Measurements from ENCODE around the gene PKN2. TPM values are rescaled to one million over a fixed set of nuclear protein-coding genes. Genes with fewer than 3 reads are reported as not detected.

Gene PKN2
- total and polyA plus RNA-seq, 3 donors from 2014 or later = 12.0 to 46.5 (median 43.9) TPM

- TF ChIP-seq POLR2A (IDR thresholded peaks at IDR 0.05) (no peak), CTCF (IDR thresholded peaks at IDR 0.05) (no peak)
Measured at GRCh38 chr1:88658419-88658818, 25.7 kb upstream of the PKN2 start.

GRCh38 chr1:88659552-88659951 is 24.5 kb upstream of the PKN2 start:
- Histone ChIP-seq H3K4me1 (no peaks in the 10 kb centered on the region), H3K9me3 (no peaks in the 10 kb centered on the region)
- TF ChIP-seq POLR2A (IDR thresholded peaks at IDR 0.05) = no peak
- TF ChIP-seq CTCF (IDR thresholded peaks at IDR 0.05) = no peak

More at GRCh38 chr1:88658419-88658818, 25.7 kb upstream of the PKN2 start:
- WGBS, 2 donors = 89 to 96% methylated on average over 3 of the region's 3 CpGs
- H3K9me3 ChIP-seq = no peaks in the 10 kb centered on the region
- no peaks in the 10 kb centered on the region for H3K36me3 ChIP-seq (ENCODE audit: low read depth, missing control alignments)
- H3K27me3 ChIP-seq = no peaks in the 10 kb centered on the region
- DNase-seq = no peak
- no peak overlapping the region for H3K27ac ChIP-seq
- no peak overlapping the region for H3K4me3 ChIP-seq
- intact Hi-C loops (cut with DNase I; ENCODE audit: low total_unique reads) = loop anchor here (10.0 kb wide), 1 partner anchor 216 kb away; no protein-coding TSS in a partner anchor
- H3K4me1 ChIP-seq = no peaks in the 10 kb centered on the region

GRCh38 chr1:88661188-88661587 is 22.9 kb upstream of the PKN2 start:
- TF ChIP-seq POLR2A (IDR thresholded peaks at IDR 0.05) = no peak
- TF ChIP-seq CTCF (IDR thresholded peaks at IDR 0.05) = no peak
- intact Hi-C loops (cut with DNase I; ENCODE audit: low total_unique reads) = no loop called here
- no peaks in the 10 kb centered on the region for H3K36me3 ChIP-seq (ENCODE audit: low read depth, missing control alignments)
- no peak for DNase-seq
- no peaks in the 10 kb centered on the region for H3K4me1 ChIP-seq
- no peaks in the 10 kb centered on the region for H3K27me3 ChIP-seq
- H3K4me3 ChIP-seq = no peak overlapping the region
- no peak overlapping the region for H3K27ac ChIP-seq
- WGBS, 2 donors = 76 to 77% methylated on average over 4 of the region's 4 CpGs
- no peaks in the 10 kb centered on the region for H3K9me3 ChIP-seq

More at GRCh38 chr1:88659552-88659951, 24.5 kb upstream of the PKN2 start:
- no peak for DNase-seq
- Histone ChIP-seq H3K36me3 (ENCODE audit: low read depth, missing control alignments) (no peaks in the 10 kb centered on the region), H3K27ac (no peak overlapping the region), H3K27me3 (no peaks in the 10 kb centered on the region), H3K4me3 (no peak overlapping the region)
- intact Hi-C loops (cut with DNase I; ENCODE audit: low total_unique reads) = loop anchor here (10.0 kb wide), 1 partner anchor 215 kb away; no protein-coding TSS in a partner anchor

- WGBS, 2 donors = 43 to 48% methylated on average over 2 of the region's 2 CpGs
- Histone ChIP-seq H3K27me3 (no peaks in the 10 kb centered on the region), H3K36me3 (ENCODE audit: low read depth, missing control alignments) (no peaks in the 10 kb centered on the region), H3K4me3 (no peak overlapping the region), H3K27ac (no peak overlapping the region), H3K9me3 (no peaks in the 10 kb centered on the region), H3K4me1 (no peaks in the 10 kb centered on the region)
- no peak for DNase-seq
- intact Hi-C loops (cut with DNase I; ENCODE audit: low total_unique reads) = no loop called here
- TF ChIP-seq CTCF (IDR thresholded peaks at IDR 0.05) (no peak), POLR2A (IDR thresholded peaks at IDR 0.05) (no peak)
Measured at GRCh38 chr1:88661951-88662699, 21.9 kb upstream of the PKN2 start.

- WGBS, 2 donors = 73 to 83% methylated on average over 2 of the region's 2 CpGs
- H3K27ac ChIP-seq = no peak overlapping the region
- H3K27me3 ChIP-seq = no peaks in the 10 kb centered on the region
- H3K36me3 ChIP-seq (ENCODE audit: low read depth, missing control alignments) = no peaks in the 10 kb centered on the region
- H3K4me3 ChIP-seq = no peak overlapping the region
- H3K9me3 ChIP-seq = no peaks in the 10 kb centered on the region
- TF ChIP-seq POLR2A (IDR thresholded peaks at IDR 0.05) = no peak
- TF ChIP-seq CTCF (IDR thresholded peaks at IDR 0.05) = no peak
- DNase-seq = no peak
- H3K4me1 ChIP-seq = no peaks in the 10 kb centered on the region
- intact Hi-C loops (cut with DNase I; ENCODE audit: low total_unique reads) = no loop called here
Measured at GRCh38 chr1:88662723-88663122, 21.4 kb upstream of the PKN2 start.

All from testis (tissue), 3 donors.